A673 (cell line): ENCODE results near the gene STRN. TPM values are rescaled to one million over a fixed set of nuclear protein-coding genes. Genes with fewer than 3 reads are reported as not detected.

ENCODE experiments used
- BruUV-seq: library from RNA; stranded (reverse); fragments of 400-500 nt; replicated peaks from 2 replicates; lab custom pipeline; 2021; lab: Mats Ljungman, UMichigan
- CTCF ChIA-PET: fragments of 300-600 bp; sonication (Branson Sonifier 250); formaldehyde crosslinking; loops from one replicate; lab custom pipeline; 2022; ENCODE audit warnings: antibody characterized with exemption; lab: Charles Lee
- POLR2A ChIA-PET: fragments of 300-600 bp; sonication (Branson Sonifier 250); formaldehyde crosslinking; loops from one replicate; lab custom pipeline; 2022; ENCODE audit warnings: antibody characterized with exemption; ENCODE audit not compliant: low non-redundant PET; lab: Charles Lee
- DNase-seq: peaks from one replicate; pipeline ENCODE4 v3.0.0-alpha.2; 2015; ENCODE audit warnings: low spot score
- H3K27ac ChIP-seq: fragments of 200-600 bp; sonication (generic); 2 replicates; pipeline ENCODE4 v1.5.1; 2016; ENCODE audit warnings: mixed run types, low read depth, mild to moderate bottlenecking, mixed read lengths, antibody characterized with exemption, low read length; ENCODE audit not compliant: poor library complexity, severe bottlenecking
- H3K27me3 ChIP-seq: fragments of 200-600 bp; sonication (generic); replicated peaks from 2 replicates; pipeline ENCODE4 v1.6.1; 2017; ENCODE audit warnings: mixed run types, low read depth, mild to moderate bottlenecking, mixed read lengths, antibody characterized with exemption, low read length; ENCODE audit not compliant: insufficient read depth, poor library complexity
- H3K36me3 ChIP-seq: fragments of 200-600 bp; sonication (generic); 2 replicates; pipeline ENCODE4 v1.6.1; 2016; ENCODE audit warnings: mixed run types, mild to moderate bottlenecking, mixed read lengths, antibody characterized with exemption, low read length; ENCODE audit not compliant: insufficient read depth, poor library complexity, severe bottlenecking
- H3K4me1 ChIP-seq: fragments of 200-600 bp; sonication (generic); 2 replicates; pipeline ENCODE4 v1.6.1; 2017; ENCODE audit warnings: mixed run types, mild to moderate bottlenecking, mixed read lengths, antibody characterized with exemption, low read length; ENCODE audit not compliant: insufficient read depth, poor library complexity, severe bottlenecking
- H3K4me3 ChIP-seq: fragments of 200-600 bp; sonication (generic); 2 replicates; pipeline ENCODE4 v1.5.1; 2016; ENCODE audit warnings: low read depth, mixed run types, mild to moderate bottlenecking, mixed read lengths, low read length; ENCODE audit not compliant: poor library complexity, severe bottlenecking
- H3K9me3 ChIP-seq: fragments of 200-600 bp; sonication (generic); 2 replicates; pipeline ENCODE4 v1.6.1; 2016; ENCODE audit warnings: mixed run types, low read depth, mild to moderate bottlenecking, mixed read lengths, antibody characterized with exemption, low read length; ENCODE audit not compliant: poor library complexity, severe bottlenecking
- CTCF ChIP-seq: fragments of 300-800, 200-600 bp; sonication (generic); conservative IDR thresholded peaks from 2 replicates; pipeline ENCODE4 v1.5.1; 2017; ENCODE audit warnings: low read depth, mild to moderate bottlenecking, antibody characterized with exemption, low read length, moderate library complexity, mixed read lengths
- EZH2 ChIP-seq: fragments of 200-600 bp; sonication (generic); IDR thresholded peaks from 2 replicates; pipeline ENCODE4 v1.6.1; 2017; ENCODE audit warnings: borderline replicate concordance, low read depth, mild to moderate bottlenecking, mixed read lengths, antibody characterized with exemption, low read length; ENCODE audit not compliant: poor library complexity, severe bottlenecking
- intact Hi-C: fragments of 100-400 bp; cut with micrococcal nuclease; formaldehyde crosslinking; loops from one replicate; pipeline ENCODE4 v1.10.0; 2022; ENCODE audit not compliant: unreplicated experiment
- total RNA-seq: library from RNA; stranded (reverse); gene quantifications from 2 replicates; pipeline ENCODE4 v1.2.3, GENCODE V29; 2021

STRN gene
- total RNA-seq, 1 experiment from 2014 or later: 36.1 TPM

- ChIA-PET POLR2A (no interaction called here), CTCF (no interaction called here)
- no TSS peak for BruUV-seq
- DNase-seq: no peak
- Histone ChIP-seq H3K27me3 (no peaks in the 10 kb centered on the region), H3K27ac (no peak overlapping the region), H3K4me3 (no peak overlapping the region), H3K4me1 (no peaks in the 10 kb centered on the region), H3K9me3 (no peaks in the 10 kb centered on the region), H3K36me3 (no peaks in the 10 kb centered on the region)
- intact Hi-C loops: no loop called here
- TF ChIP-seq CTCF (no peak), EZH2 (no peak)
Observed at GRCh38 chr2:36952748-36953197, 13.6 kb downstream of the STRN start.

GRCh38 chr2:36951574-36951973 is 14.8 kb downstream of the STRN start:
- peak; percentile 7 for DNase-seq
- ChIA-PET POLR2A (no interaction called here), CTCF (no interaction called here)
- intact Hi-C loops: no loop called here
- TF ChIP-seq CTCF: no peak
- no peak for TF ChIP-seq EZH2
- H3K27me3 ChIP-seq: no peaks in the 10 kb centered on the region
- no TSS peak for BruUV-seq
- no peak overlapping the region for H3K27ac ChIP-seq
- H3K4me1 ChIP-seq: no peaks in the 10 kb centered on the region
- H3K9me3 ChIP-seq: no peaks in the 10 kb centered on the region
- H3K36me3 ChIP-seq: no peaks in the 10 kb centered on the region
- no peak overlapping the region for H3K4me3 ChIP-seq

- Histone ChIP-seq H3K27ac (no peak overlapping the region), H3K4me3 (no peak overlapping the region), H3K36me3 (no peaks in the 10 kb centered on the region), H3K27me3 (no peaks in the 10 kb centered on the region), H3K4me1 (no peaks in the 10 kb centered on the region), H3K9me3 (no peaks in the 10 kb centered on the region)
- TF ChIP-seq CTCF (no peak), EZH2 (no peak)
- no peak for DNase-seq
- no TSS peak for BruUV-seq
- ChIA-PET CTCF (no interaction called here), POLR2A (no interaction called here)
- intact Hi-C loops: no loop called here
Observed at GRCh38 chr2:36951027-36951518, 15.3 kb downstream of the STRN start.
